Measurements from ENCODE around the gene PKN1.

Gene PKN1

GRCh38 chr19:14514215-14514863 lies 81.2 kb downstream of the PKN1 start:
- no peak for DNase-seq (ENCODE audit: low read depth, low spot score)

GRCh38 chr19:14515501-14516047 lies 82.5 kb downstream of the PKN1 start:
- DNase-seq (ENCODE audit: low read depth, low spot score): no peak

DNA sequence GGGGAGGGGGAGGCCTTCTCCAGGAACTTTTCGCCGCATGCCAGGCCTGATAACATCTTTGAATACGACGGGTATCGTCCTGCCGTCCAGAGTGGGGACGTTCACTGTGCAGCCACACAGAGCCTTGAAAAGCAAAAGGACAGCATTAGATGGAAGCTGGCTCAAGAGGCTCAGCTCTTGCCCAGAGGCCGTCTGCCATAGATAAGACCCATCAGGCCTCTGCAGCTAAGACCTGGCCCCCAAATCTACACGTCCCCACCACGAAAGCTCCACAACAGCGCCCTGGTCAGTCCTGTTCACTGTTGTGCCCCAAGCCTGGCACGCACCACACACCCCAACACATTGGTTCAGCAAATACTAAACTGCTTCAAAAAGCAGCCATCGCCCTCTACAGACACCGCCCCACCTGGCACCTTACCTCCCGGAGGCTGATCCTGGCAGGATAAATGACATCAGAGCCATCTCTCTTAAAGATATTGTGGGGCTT lies 83.0 kb downstream of the PKN1 start:
- no peak for DNase-seq (ENCODE audit: low read depth, low spot score)

DNA sequence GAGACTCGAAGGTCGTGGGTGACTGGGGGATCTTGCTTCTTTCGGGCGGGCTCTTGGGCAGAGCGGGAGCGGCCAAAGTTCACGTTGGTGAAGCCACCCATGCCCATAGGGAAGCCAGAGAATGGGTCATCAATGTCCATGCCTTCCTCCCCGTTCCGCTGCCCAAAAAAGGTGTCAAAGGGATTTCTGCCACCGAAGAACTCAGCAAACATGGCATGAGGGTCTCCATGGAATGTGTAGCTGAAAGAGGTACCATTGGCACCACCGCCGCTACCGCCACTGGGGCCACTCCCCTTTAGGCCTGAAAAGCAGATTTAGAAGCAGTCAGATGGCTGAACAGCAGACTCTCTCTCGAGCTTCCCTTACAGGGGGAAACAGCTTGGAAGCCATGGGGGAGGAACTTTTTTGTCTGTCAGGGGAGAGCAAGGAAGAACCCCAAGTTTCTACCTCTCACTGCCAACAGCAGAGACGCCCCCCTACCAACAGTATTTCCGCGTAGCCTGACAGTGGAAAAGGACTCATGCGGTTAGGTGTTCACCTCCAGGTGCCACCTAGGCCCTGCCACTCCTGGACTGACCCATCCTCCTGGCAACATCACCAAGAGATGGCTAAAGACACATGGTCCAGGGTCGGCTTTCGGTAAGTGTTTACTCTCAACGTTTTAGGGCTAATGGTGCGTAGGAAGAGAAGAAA lies 83.8 kb downstream of the PKN1 start:
- DNase-seq (ENCODE audit: low read depth, low spot score): peak; percentile 30

DNA sequence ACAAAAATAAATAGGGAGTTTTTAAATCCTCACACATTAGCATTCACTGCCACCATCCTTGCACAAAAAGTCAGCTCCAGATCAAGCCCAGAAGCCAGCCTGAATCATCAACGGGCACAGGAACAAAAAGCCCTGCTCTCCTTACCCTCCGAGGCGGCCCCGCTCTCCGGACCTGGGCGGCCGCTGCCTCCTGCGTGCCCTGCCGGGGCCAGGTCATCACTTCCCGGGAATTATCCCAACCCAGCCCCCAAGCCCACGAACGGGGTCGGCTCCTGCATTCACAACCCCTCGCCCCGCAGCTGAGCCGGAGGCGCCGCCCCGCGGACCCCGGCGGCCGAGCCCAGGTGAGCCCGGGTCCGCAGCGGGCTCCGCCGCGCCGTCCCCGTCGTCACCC lies 84.3 kb downstream of the PKN1 start:
- peak; percentile 56 for DNase-seq (ENCODE audit: low read depth, low spot score)

DNA sequence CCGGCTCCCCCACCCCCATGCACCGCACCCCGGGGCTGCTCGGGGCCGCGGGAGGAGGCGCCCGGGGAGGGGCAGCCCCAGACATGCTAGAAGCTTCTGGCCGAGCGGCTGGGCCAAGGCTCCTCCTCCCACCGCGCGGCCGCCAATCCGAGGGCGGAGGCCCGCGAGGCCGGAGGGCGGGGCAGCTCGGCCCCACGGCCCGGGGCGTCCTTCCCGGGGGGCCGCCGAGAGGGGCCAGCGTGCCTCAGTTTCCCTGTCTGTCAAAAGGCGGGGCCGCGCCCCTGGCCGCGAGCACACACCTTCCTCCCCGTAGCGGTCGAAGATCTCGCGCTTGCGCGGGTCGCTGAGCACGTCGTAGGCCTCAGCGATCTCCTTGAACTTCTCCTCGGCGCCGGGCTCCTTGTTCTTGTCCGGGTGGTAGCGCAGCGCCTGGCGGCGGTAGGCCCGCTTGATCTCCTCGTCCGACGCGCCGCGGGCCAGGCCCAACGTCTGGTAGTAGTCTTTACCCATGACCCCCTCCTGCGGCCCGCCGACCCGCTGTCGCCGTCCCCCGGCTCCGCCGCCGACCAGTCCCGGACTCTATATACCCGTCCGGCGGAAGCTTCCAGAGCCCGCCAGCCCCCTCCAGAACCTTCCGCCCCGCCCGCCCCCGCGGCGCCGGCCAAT lies 84.9 kb downstream of the PKN1 start, which contains the start of gene DNAJB1:
Gene DNAJB1, minus strand, starts transcription at position 558 of the 666 bp plus-strand sequence. Its CDS starts 48 bp downstream, at position 510.
- DNase-seq (ENCODE audit: low read depth, low spot score): peak; percentile 90

DNA sequence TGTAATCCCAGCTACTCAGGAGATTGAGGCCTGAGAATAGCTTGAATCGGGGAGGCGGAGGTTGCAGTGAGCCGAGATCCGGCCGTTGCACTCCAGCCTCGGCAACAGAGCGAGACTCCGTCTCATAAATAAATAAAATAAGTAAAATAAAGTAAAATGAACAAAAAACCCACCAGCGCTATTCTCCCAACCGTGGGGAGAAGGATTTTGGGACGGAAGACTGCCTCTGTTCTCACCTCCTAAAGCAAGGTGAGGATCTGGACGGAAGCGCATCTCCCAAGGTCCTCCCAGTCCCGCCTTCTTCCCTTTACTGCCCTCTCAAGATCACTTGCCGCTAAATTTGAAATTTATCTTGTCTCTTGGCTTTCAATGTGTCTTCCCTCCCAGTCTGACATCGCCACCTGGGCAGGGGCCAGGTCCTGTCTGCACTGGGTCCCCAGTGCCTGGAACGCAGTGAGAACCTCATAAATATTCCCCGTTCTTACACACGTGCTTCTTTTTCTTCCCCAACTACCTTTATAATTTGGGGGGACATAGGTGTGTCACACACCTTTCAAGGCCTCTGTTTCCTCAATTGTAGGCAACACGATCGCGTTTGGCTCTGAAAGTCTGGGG lies 86.2 kb downstream of the PKN1 start:
- DNase-seq (ENCODE audit: low read depth, low spot score): no peak

DNA sequence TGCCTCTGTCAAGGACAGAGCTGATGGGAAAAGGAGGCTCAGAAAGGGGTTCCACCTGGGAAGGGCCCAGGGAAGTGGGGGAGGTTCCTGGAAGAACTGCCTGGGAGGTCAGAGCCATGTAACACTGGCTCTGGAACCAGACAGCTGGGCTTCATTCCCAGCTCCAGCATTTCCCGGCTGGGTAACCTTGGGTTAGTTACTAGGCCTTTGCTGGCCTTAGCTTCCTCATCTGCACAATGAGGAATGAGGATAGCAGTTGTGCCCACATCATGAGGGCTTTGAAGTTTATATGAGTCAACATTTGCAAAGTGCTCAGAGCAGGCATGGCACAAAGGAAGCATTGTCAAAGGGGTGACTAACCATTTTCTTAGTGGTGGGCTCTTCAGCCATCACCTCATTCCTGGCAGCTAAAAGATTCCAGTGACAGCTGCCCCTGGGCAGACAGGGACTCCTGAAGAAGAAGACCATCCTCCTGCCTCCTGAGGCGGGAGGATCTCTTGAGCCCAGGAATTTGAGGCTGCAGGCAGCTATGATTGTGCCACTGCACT lies 86.8 kb downstream of the PKN1 start:
- DNase-seq (ENCODE audit: low read depth, low spot score): peak; percentile 90

DNA sequence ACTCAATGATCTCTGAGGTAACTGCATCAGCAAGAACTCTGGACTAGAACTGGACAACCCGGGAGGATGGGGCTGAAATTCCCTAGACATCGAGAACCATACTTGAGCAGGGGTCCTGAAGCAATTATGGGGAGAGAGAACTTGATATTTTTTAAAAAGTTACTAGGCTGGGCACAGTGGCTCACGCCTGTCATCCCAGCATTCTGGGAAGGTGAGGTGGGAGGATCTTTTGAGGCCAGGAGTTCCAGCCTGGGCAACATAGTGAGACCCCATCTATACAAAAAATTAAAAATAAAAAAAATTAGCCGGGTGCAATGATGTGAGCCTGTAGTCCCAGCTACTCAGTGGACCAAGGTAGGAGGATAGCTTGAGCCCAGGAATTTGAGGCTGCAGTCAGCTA lies 87.4 kb downstream of the PKN1 start:
- no peak for DNase-seq (ENCODE audit: low read depth, low spot score)

Data from astrocyte of the hippocampus (primary cell).